Thyroid gland (tissue), 4 donors: Measurements from ENCODE around the gene EIF4ENIF1. TPM values are rescaled to one million over a fixed set of nuclear protein-coding genes. Genes with fewer than 3 reads are reported as not detected.
"Not testable (repeated sequence)": the region's sequence is repeated elsewhere in the genome, so short reads cannot be mapped to it uniquely, and the experiment has no call there.

ENCODE experiments used
- DNase-seq, 2 donors: peaks; one replicate each; pipeline ENCODE4 v3.0.0-alpha.2; 2019
- H3K27ac ChIP-seq, 3 donors: fragments of 200-600 bp; sonication (generic); 1 replicate in 2 of 3; 2 replicates in 1 of 3; pipeline ENCODE4 v1.5.1; 2016 to 2019; ENCODE audit warnings: mild to moderate bottlenecking in 1 of 3, moderate library complexity in 1 of 3
- H3K27me3 ChIP-seq: fragments of 200-600 bp; sonication (generic); one replicate; pipeline ENCODE4 v1.5.1; 2019
- H3K36me3 ChIP-seq, 2 donors: fragments of 200-600 bp; sonication (generic); one replicate each; pipeline ENCODE4 v1.5.1; 2016 to 2019
- H3K4me1 ChIP-seq, 2 donors: fragments of 200-600 bp; sonication (generic); one replicate each; pipeline ENCODE4 v1.5.1; 2017 to 2019
- H3K4me3 ChIP-seq, 3 donors: fragments of 200-600 bp; sonication (generic); replicated peaks in 1 of 3; 1 replicate in 2 of 3; 2 replicates in 1 of 3; pipeline ENCODE4 v1.5.1; 2016; ENCODE audit warnings: mild to moderate bottlenecking in 1 of 3
- H3K9me3 ChIP-seq: fragments of 200-600 bp; sonication (generic); one replicate; pipeline ENCODE4 v1.5.1; 2017
- POLR2A ChIP-seq, 2 donors: fragments of 450-650 bp; IDR thresholded peaks; one replicate each; pipeline ENCODE4 v1.6.1; 2017; ENCODE audit warnings: antibody characterized with exemption in 2 of 2, mild to moderate bottlenecking in 2 of 2, moderate library complexity in 1 of 2
- WGBS, 2 donors: methylation state at CpG; one replicate each; pipeline ENCODE4 v1.1.5; 2017; 5-methylcytosine and 5-hydroxymethylcytosine counted together
- intact Hi-C: fragments of 100-400 bp; cut with DNase I; formaldehyde crosslinking; loops from one replicate; pipeline ENCODE4 v1.15.1; 2023
- total RNA-seq, 4 donors: library from RNA; depleted of rRNA; stranded (reverse); fragments of >200 nt; gene quantifications; one replicate each; pipeline ENCODE4 v1.2.3, GENCODE V29; 2016
- TF ChIP-seq, protein P1 (sequence below), 6 experiments: fragments of 200-600 bp in 3 of 6; fragments of 450-650 bp in 3 of 6; sonication (generic) in 3 of 6; IDR thresholded peaks; one replicate each; pipeline ENCODE4 v1.5.1; 2016 to 2019; ENCODE audit warnings: antibody characterized with exemption in 6 of 6, mild to moderate bottlenecking in 2 of 6, inconsistent platforms in 1 of 6, moderate library complexity in 1 of 6

Gene EIF4ENIF1
- total RNA-seq, 4 donors from 2014 or later = 15.7 to 21.2 (median 19.2) TPM

DNA sequence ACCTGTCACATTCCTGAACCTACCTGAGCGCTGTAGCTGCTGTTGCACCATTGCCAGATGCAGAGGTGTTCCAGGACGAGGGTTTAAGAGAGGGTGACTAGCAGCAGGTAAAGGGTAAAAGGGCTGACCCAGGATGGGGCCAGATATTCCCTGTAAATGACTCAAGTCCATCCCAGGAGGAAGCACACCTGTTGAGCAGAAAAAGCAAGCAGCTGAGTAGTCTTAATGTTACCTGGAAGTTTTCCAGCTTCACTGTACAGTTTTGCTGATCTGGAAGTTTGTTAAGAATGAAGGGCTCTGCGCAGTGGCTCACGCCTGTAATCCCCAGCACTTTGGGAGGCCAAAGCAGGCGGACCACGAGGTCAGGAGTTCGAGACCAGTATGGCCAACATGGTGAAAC lies 49.0 kb downstream of the EIF4ENIF1 start:
- 94 to 98% methylated on average over 7 of the region's 7 CpGs for WGBS, 2 donors
- TF ChIP-seq, protein P1, sequence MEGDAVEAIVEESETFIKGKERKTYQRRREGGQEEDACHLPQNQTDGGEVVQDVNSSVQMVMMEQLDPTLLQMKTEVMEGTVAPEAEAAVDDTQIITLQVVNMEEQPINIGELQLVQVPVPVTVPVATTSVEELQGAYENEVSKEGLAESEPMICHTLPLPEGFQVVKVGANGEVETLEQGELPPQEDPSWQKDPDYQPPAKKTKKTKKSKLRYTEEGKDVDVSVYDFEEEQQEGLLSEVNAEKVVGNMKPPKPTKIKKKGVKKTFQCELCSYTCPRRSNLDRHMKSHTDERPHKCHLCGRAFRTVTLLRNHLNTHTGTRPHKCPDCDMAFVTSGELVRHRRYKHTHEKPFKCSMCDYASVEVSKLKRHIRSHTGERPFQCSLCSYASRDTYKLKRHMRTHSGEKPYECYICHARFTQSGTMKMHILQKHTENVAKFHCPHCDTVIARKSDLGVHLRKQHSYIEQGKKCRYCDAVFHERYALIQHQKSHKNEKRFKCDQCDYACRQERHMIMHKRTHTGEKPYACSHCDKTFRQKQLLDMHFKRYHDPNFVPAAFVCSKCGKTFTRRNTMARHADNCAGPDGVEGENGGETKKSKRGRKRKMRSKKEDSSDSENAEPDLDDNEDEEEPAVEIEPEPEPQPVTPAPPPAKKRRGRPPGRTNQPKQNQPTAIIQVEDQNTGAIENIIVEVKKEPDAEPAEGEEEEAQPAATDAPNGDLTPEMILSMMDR (IDR thresholded peaks at IDR 0.05) = no peak
- TF ChIP-seq POLR2A (IDR thresholded peaks at IDR 0.05) = no peak

DNA sequence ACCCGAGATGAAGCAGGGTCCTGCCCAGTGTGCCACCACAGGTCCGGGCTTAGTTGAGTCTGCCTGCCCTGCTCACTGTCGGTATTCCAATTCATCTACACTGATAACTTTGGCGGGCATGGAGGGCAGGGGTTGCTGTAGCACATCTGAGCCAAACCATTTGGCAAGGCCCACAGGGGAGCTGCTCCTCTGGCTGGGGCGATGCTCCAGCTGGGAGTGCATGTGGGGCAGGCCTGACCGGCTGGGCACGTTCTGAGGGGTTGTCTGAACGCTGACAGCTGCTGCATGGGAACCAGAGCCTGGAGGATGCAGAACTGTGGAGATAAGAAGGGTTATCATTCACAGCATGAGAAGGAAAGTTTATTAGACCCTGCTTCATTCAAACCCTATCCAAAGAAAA lies 49.8 kb downstream of the EIF4ENIF1 start:
- H3K4me1 ChIP-seq = no peaks in the 10 kb centered on the region
- H3K36me3 ChIP-seq = peaks cover 83 to 86% of the 10 kb centered on the region in 2 donors
- TF ChIP-seq, protein P1 (IDR thresholded peaks at IDR 0.05) = no peak
- intact Hi-C loops = loop anchor here (10.0 kb wide), 1 partner anchor 185 kb away; no protein-coding TSS in a partner anchor
- WGBS, 2 donors = 86 to 91% methylated on average over 6 to 8 of the region's 8 CpGs
- H3K9me3 ChIP-seq = no peaks in the 10 kb centered on the region
- DNase-seq = no peak
- H3K27ac ChIP-seq = no peak overlapping the region
- no peak overlapping the region for H3K4me3 ChIP-seq
- H3K27me3 ChIP-seq = no peaks in the 10 kb centered on the region

More for the DNA sequence above, 49.0 kb downstream of the EIF4ENIF1 start:
- DNase-seq = no peak
- Histone ChIP-seq H3K27me3 (no peaks in the 10 kb centered on the region), H3K27ac (no peak overlapping the region), H3K36me3 (peaks cover 79 to 80% of the 10 kb centered on the region in 2 donors), H3K9me3 (no peaks in the 10 kb centered on the region), H3K4me3 (no peak overlapping the region), H3K4me1 (no peaks in the 10 kb centered on the region)
- intact Hi-C loops = loop anchor here (10.0 kb wide), 1 partner anchor 184 kb away; no protein-coding TSS in a partner anchor

DNA sequence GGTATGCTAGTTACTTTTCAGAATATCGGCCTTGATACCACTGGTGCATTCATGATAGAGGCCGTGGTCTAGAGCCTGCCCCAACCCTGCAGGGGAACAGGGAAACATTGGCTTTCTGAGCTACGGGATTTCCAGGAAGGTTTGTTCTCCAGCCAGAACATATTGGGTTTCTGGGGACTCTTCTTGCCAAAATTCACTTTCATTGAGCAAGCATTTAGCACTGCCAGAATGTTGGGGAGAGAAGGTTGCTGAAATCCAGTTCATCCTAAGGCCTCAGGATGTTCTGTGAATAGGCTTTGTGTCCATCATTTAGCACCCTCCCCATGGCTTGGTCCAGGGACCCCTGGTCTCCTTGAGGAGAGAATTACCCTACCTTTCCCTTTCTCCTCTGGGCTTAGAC lies 53.5 kb downstream of the EIF4ENIF1 start:
- Histone ChIP-seq H3K27me3 (no peaks in the 10 kb centered on the region), H3K4me1 (no peaks in the 10 kb centered on the region), H3K9me3 (no peaks in the 10 kb centered on the region), H3K36me3 (peaks cover 77 to 90% of the 10 kb centered on the region in 2 donors), H3K27ac (no peak overlapping the region), H3K4me3 (no peak overlapping the region)
- intact Hi-C loops = no loop called here
- 81 to 90% methylated on average over 3 of the region's 3 CpGs for WGBS, 2 donors
- no peak for DNase-seq
- TF ChIP-seq POLR2A (IDR thresholded peaks at IDR 0.05) = no peak
- TF ChIP-seq, protein P1 (IDR thresholded peaks at IDR 0.05) = no peak

DNA sequence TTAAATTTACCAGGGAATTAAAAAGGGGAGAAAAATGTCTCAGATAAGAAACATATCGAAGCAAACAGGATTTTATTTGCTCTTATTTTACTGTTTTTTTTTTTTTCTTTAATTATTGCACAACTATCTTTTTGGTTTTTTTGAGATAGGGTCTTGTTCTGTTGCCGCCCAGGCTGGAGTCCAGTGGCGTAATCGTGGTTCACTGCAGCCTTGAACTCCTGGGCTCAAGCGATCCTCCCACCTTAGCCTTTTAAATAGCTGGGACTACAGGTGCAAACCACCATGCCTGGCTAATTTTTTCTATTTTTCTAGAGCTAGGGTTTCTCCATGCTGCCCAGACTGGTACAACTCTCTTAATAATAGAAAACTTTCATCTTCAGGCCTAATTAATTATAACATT lies 57.7 kb downstream of the EIF4ENIF1 start:
- intact Hi-C loops = no loop called here
- H3K27me3 ChIP-seq = no peaks in the 10 kb centered on the region
- no peaks in the 10 kb centered on the region for H3K4me1 ChIP-seq
- TF ChIP-seq POLR2A (IDR thresholded peaks at IDR 0.05) = no peak
- TF ChIP-seq, protein P1 (IDR thresholded peaks at IDR 0.05) = no peak
- H3K9me3 ChIP-seq = no peaks in the 10 kb centered on the region
- peaks cover 60 to 76% of the 10 kb centered on the region in 2 donors for H3K36me3 ChIP-seq
- WGBS, 2 donors = 93 to 98% methylated on average over 5 of the region's 5 CpGs
- H3K27ac ChIP-seq = no peak overlapping the region
- no peak overlapping the region for H3K4me3 ChIP-seq
- no peak for DNase-seq

DNA sequence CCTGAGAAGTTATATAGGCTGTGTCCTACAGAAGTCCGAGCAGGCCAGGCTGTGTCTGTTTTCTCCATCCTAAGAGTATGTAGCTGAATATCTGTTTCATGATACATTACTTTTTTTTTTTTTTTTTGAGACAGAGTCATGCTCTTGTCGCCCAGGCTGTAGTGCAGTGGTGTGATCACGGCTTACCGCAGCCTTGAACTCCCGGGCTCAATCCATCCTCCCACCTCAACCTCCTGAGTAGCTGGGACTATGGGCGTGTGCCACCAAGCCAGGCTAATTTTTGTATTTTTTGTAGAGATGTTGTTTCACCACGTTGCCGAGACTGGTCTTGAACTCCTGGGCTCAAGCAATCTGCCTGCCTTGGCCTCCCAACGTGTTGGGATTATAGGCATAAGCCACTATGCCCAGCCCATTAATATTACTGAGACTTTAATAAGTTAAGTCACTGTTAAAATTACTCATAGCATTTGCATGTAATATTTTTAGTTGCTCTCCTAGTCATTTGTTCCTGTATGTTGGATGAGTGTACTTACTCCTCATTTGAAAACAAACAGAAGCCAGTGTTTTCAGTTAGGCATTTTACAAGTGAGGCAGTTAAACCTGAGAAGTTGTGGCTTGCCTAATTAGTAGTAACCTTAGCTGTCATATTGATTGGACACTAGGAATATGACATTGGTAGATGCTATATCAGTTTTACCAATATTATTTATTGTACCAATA lies 64.2 kb downstream of the EIF4ENIF1 start:
- Histone ChIP-seq H3K27me3 (no peaks in the 10 kb centered on the region), H3K4me3 (no peak overlapping the region), H3K27ac (no peak overlapping the region), H3K4me1 (no peaks in the 10 kb centered on the region), H3K36me3 (peaks cover 77 to 78% of the 10 kb centered on the region in 2 donors), H3K9me3 (no peaks in the 10 kb centered on the region)
- intact Hi-C loops = loop anchor here (10.0 kb wide), 1 partner anchor 61 kb away; no protein-coding TSS in a partner anchor
- TF ChIP-seq POLR2A (IDR thresholded peaks at IDR 0.05) = no peak
- TF ChIP-seq, protein P1 (IDR thresholded peaks at IDR 0.05) = no peak
- WGBS, 2 donors = 94% methylated on average over 9 of the region's 9 CpGs
- no peak for DNase-seq

DNA sequence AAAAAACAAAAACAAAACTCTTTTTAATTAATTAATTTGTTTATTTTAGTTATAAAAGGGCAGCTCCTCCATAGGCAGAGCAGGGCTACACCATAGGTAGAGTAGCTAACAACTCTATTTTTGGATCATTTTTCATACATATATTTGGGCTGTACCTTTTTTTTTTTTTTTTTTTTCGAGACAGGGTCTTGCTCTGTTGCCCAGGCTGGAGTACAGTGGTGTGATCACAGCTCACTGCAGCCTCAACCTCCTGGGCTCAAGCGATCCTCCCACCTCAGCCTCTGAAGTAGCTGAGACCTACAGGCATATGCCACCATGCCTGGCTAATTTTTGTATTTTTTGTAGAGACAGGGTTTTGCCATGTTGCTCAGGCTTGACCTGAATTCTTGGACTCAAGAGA lies 87.3 kb downstream of the EIF4ENIF1 start:
- H3K9me3 ChIP-seq, H3K4me3 ChIP-seq, H3K27ac ChIP-seq, DNase-seq, intact Hi-C loops, H3K27me3 ChIP-seq: not testable (repeated sequence)
- peaks cover 10 to 15% of the 10 kb centered on the region in 2 donors for H3K4me1 ChIP-seq
- peaks cover 42 to 43% of the 10 kb centered on the region in 2 donors for H3K36me3 ChIP-seq
- WGBS, 2 donors = 89 to 95% methylated on average over 2 of the region's 2 CpGs
